HepG2 (cell line): ENCODE data around the gene ATP6V0A1. TPM values are rescaled to one million over a fixed set of nuclear protein-coding genes. Genes with fewer than 3 reads are reported as not detected.

ENCODE experiments used
- ARID5B ChIP-seq: IDR thresholded peaks from 2 replicates; pipeline ENCODE4 v1.4.0; 2020; ENCODE audit warnings: mild to moderate bottlenecking, missing genetic modification reagents
- CBX5 ChIP-seq: sonication (generic); formaldehyde crosslinking; IDR thresholded peaks from 2 replicates; pipeline ENCODE4 v1.4.0; 2020; ENCODE audit warnings: missing genetic modification reagents, borderline replicate concordance
- E2F2 ChIP-seq: sonication (generic); formaldehyde crosslinking; IDR thresholded peaks from 2 replicates; pipeline ENCODE4 v1.4.0; 2020; ENCODE audit warnings: missing genetic modification reagents, borderline replicate concordance
- ETV5 ChIP-seq: IDR thresholded peaks from 2 replicates; pipeline ENCODE4 v1.6.1; 2018; ENCODE audit warnings: missing biosample characterization, missing genetic modification reagents, inconsistent platforms, borderline replicate concordance
- FOXC1 ChIP-seq: sonication (generic); formaldehyde crosslinking; IDR thresholded peaks from 2 replicates; pipeline ENCODE4 v1.8.0; 2022; ENCODE audit warnings: mild to moderate bottlenecking, missing genetic modification reagents, borderline replicate concordance
- GABPB1 ChIP-seq: IDR thresholded peaks from 2 replicates; pipeline ENCODE4 v1.6.1; 2016; ENCODE audit warnings: mild to moderate bottlenecking, missing genetic modification reagents, moderate library complexity, missing compliant biosample characterization
- HMG20A ChIP-seq: IDR thresholded peaks from 2 replicates; pipeline ENCODE4 v1.6.1; 2016; ENCODE audit warnings: borderline replicate concordance
- JUND ChIP-seq: sonication (generic); formaldehyde crosslinking; IDR thresholded peaks from 2 replicates; pipeline ENCODE4 v1.8.0; 2022; ENCODE audit warnings: mild to moderate bottlenecking, missing genetic modification reagents
- MAFF ChIP-seq: IDR thresholded peaks from 2 replicates; pipeline ENCODE4 v1.6.1; 2011; ENCODE audit warnings: low read depth, low read length, improper control_type of control experiment
- MATR3 ChIP-seq: sonication (generic); formaldehyde crosslinking; IDR thresholded peaks from 2 replicates; pipeline ENCODE4 v1.4.0; 2020; ENCODE audit warnings: missing genetic modification reagents
- MED1 ChIP-seq: sonication (generic); formaldehyde crosslinking; IDR thresholded peaks from 2 replicates; pipeline ENCODE4 v1.4.0; 2020; ENCODE audit warnings: missing genetic modification reagents
- NFE2L1 ChIP-seq: sonication (generic); formaldehyde crosslinking; IDR thresholded peaks from 2 replicates; pipeline ENCODE4 v1.4.0; 2020; ENCODE audit warnings: missing genetic modification reagents, mild to moderate bottlenecking, borderline replicate concordance
- PLRG1 ChIP-seq: fragments of 450-650 bp; conservative IDR thresholded peaks from 2 replicates; pipeline ENCODE4 v1.6.1; 2016
- RORA ChIP-seq: sonication (generic); formaldehyde crosslinking; IDR thresholded peaks from 2 replicates; pipeline ENCODE4 v1.5.0; 2020; ENCODE audit warnings: mild to moderate bottlenecking, missing genetic modification reagents, moderate library complexity
- TRIM22 ChIP-seq: fragments of 450-650 bp; IDR thresholded peaks from 2 replicates; pipeline ENCODE4 v1.6.1; 2017
- ZBTB26 ChIP-seq: IDR thresholded peaks from 2 replicates; pipeline ENCODE4 v1.6.1; 2016; ENCODE audit warnings: missing compliant biosample characterization, missing genetic modification reagents, borderline replicate concordance
- ZBTB42 ChIP-seq: sonication (generic); formaldehyde crosslinking; IDR thresholded peaks from 2 replicates; pipeline ENCODE4 v1.5.0; 2020; ENCODE audit warnings: mild to moderate bottlenecking, missing genetic modification reagents
- ZFP37 ChIP-seq: sonication (generic); formaldehyde crosslinking; IDR thresholded peaks from 2 replicates; pipeline ENCODE4 v1.4.0; 2020; ENCODE audit warnings: missing genetic modification reagents, borderline replicate concordance
- ZFP91 ChIP-seq: sonication (generic); formaldehyde crosslinking; IDR thresholded peaks from 2 replicates; pipeline ENCODE4 v1.9.0; 2022; ENCODE audit warnings: missing genetic modification reagents, mild to moderate bottlenecking, borderline replicate concordance
- ZNF430 ChIP-seq: sonication (generic); formaldehyde crosslinking; IDR thresholded peaks from 2 replicates; pipeline ENCODE4 v1.9.0; 2021; ENCODE audit warnings: mild to moderate bottlenecking, missing genetic modification reagents
- ZNF547 ChIP-seq: sonication (generic); formaldehyde crosslinking; IDR thresholded peaks from 2 replicates; pipeline ENCODE4 v1.5.1; 2020; ENCODE audit warnings: mild to moderate bottlenecking, missing genetic modification reagents
- ZNF557 ChIP-seq: sonication (generic); formaldehyde crosslinking; IDR thresholded peaks from 2 replicates; pipeline ENCODE4 v1.4.0; 2020; ENCODE audit warnings: missing genetic modification reagents
- ZSCAN12 ChIP-seq: sonication (generic); formaldehyde crosslinking; IDR thresholded peaks from 2 replicates; pipeline ENCODE4 v1.9.0; 2021; ENCODE audit warnings: mild to moderate bottlenecking, missing genetic modification reagents
- polyA plus RNA-seq, 8 experiments: library from polyadenylated mRNA; depleted of rRNA in 3 of 8; stranded (reverse) in 7 of 8; unstranded in 1 of 8; fragments of >200 nt; fragmentation: Illumina TruSeq in 4 of 8; extraction: Trizol in 4 of 8; gene quantifications; 2 replicates each; pipeline versions ENCODE4 v1.2.1 to v1.2.3, GENCODE V29; 2011 to 2016; ENCODE audit warnings: low read depth in 4 of 8, missing spikeins in 1 of 8, mixed read lengths in 1 of 8; ENCODE audit not compliant: insufficient read depth in 1 of 8
- total RNA-seq, 5 experiments: library from RNA; depleted of rRNA; stranded (reverse); fragments of >200 nt; fragmentation: Illumina TruSeq; extraction: Trizol; gene quantifications; 2 replicates each; pipeline ENCODE4 v1.2.3, GENCODE V29; 2016; ENCODE audit warnings: low read depth in 1 of 5

The ATP6V0A1 gene
- total and polyA plus RNA-seq, 2 of the 13 experiments (the other 11 are each of a cell fraction or from before 2014, with no cell fraction given), result 27.9 to 54.1 TPM

GRCh38 chr17:42544874-42545283, 86.2 kb downstream of the ATP6V0A1 start (continued):
- TF ChIP-seq MATR3 (CRISPR knock-in tag) (no peak), PLRG1 (no peak), CBX5 (CRISPR knock-in tag) (peak; percentile 55), ARID5B (CRISPR knock-in tag) (peak; percentile 75; the same call in 1 of the 2 replicates), MAFF (no peak), FOXC1 (CRISPR knock-in tag) (peak; percentile 46; the same call in 1 of the 2 replicates), RORA (CRISPR knock-in tag) (no peak), MED1 (peak; percentile 68), ZFP91 (CRISPR knock-in tag) (no peak), JUND (CRISPR knock-in tag) (no peak), ZNF430 (CRISPR knock-in tag) (no peak), TRIM22 (no peak), HMG20A (CRISPR knock-in tag) (peak; percentile 26; the same call in 1 of the 2 replicates), ZBTB26 (no peak), ZNF547 (no peak), ZSCAN12 (no peak), GABPB1 (no peak; the same call in 1 of the 2 replicates), ZBTB42 (CRISPR knock-in tag) (no peak), E2F2 (0 out of 2 replicates have a peak, but pooled peaks have one; percentile 6), ZNF557 (CRISPR knock-in tag) (no peak), ETV5 (peak; percentile 15; the same call in 1 of the 2 replicates), ZFP37 (CRISPR knock-in tag) (no peak), NFE2L1 (CRISPR knock-in tag) (no peak)
